Dendritic cell treated with granulocyte-macrophage colony-stimulating factor and Interleukin-4, amounts not matched to agents 40 ng/mL and 50 ng/mL, for 4 days (primary cell): ENCODE results near the gene PRKAG3.

Experiments
- H3K27ac Mint-ChIP-seq: one replicate; pipeline ENCODE4 v1.8.0; 2022; ENCODE audit warnings: mild to moderate bottlenecking, mixed read lengths
- H3K27me3 Mint-ChIP-seq: one replicate; pipeline ENCODE4 v1.8.0; 2022; ENCODE audit warnings: mild to moderate bottlenecking, mixed read lengths
- H3K36me3 Mint-ChIP-seq: one replicate; pipeline ENCODE4 v1.8.0; 2022; ENCODE audit warnings: low read depth, mixed read lengths
- H3K4me1 Mint-ChIP-seq: one replicate; pipeline ENCODE4 v1.8.0; 2022; ENCODE audit warnings: low read depth, mixed read lengths
- H3K4me3 Mint-ChIP-seq: one replicate; pipeline ENCODE4 v1.8.0; 2022; ENCODE audit warnings: mild to moderate bottlenecking, moderate library complexity, mixed read lengths
- H3K9me3 Mint-ChIP-seq: one replicate; pipeline ENCODE4 v1.8.0; 2022; ENCODE audit warnings: mixed read lengths
- intact Hi-C: fragments of 100-400 bp; cut with micrococcal nuclease; formaldehyde crosslinking; loops from one replicate; pipeline ENCODE4 v1.15.0; 2022

PRKAG3 gene

GRCh38 chr2:218809515-218809914 is 22.1 kb downstream of the PRKAG3 start:
- Mint-ChIP-seq H3K36me3 (peaks cover 16% of the 10 kb centered on the region), H3K27ac (no peak overlapping the region), H3K4me3 (no peak overlapping the region), H3K27me3 (peaks cover 11% of the 10 kb centered on the region), H3K4me1 (peaks cover 34% of the 10 kb centered on the region), H3K9me3 (peaks cover 9% of the 10 kb centered on the region)
- intact Hi-C loops, result no loop called here

DNA sequence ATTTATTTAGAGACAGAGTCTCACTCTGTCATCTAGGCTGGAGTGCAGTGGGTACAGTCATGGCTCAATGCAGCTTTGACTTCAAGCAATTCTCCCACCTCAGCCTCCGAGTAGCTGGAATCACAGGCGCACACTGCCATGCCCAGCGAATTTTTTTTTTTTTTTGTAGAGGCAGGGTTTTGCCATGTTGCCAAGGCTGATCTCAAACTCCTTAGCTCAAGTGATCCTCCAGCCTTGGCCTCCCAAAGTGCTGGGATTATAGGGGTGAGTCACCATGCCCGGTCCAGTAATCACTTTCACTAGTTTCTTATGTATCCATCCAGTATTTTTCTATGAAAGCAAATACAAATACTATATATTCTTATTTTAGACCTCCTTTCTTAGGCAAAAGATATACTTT is 24.0 kb downstream of the PRKAG3 start:
- intact Hi-C loops, result no loop called here

GRCh38 chr2:218806346-218806978 is 25.1 kb downstream of the PRKAG3 start:
- H3K27me3 Mint-ChIP-seq, result peaks cover 2% of the 10 kb centered on the region
- H3K9me3 Mint-ChIP-seq, result peaks cover 9% of the 10 kb centered on the region
- H3K4me3 Mint-ChIP-seq, result no peak overlapping the region
- peak overlapping the region; percentile 67 for H3K27ac Mint-ChIP-seq
- H3K36me3 Mint-ChIP-seq, result no peaks in the 10 kb centered on the region
- peaks cover 28% of the 10 kb centered on the region for H3K4me1 Mint-ChIP-seq
- intact Hi-C loops, result no loop called here

More for the DNA sequence above, 24.0 kb downstream of the PRKAG3 start:
- Mint-ChIP-seq H3K27me3 (peaks cover 3% of the 10 kb centered on the region), H3K36me3 (peaks cover 4% of the 10 kb centered on the region), H3K4me3 (no peak overlapping the region), H3K9me3 (peaks cover 9% of the 10 kb centered on the region), H3K4me1 (peaks cover 24% of the 10 kb centered on the region), H3K27ac (no peak overlapping the region)

GRCh38 chr2:218805627-218806026 is 26.0 kb downstream of the PRKAG3 start:
- H3K27ac Mint-ChIP-seq, result peak overlapping the region; percentile 67
- peaks cover 22% of the 10 kb centered on the region for H3K4me1 Mint-ChIP-seq
- peaks cover 2% of the 10 kb centered on the region for H3K27me3 Mint-ChIP-seq

GRCh38 chr2:218804817-218805216 is 26.8 kb downstream of the PRKAG3 start:
- Mint-ChIP-seq H3K4me1 (peaks cover 22% of the 10 kb centered on the region), H3K9me3 (peaks cover 9% of the 10 kb centered on the region), H3K27ac (no peak overlapping the region), H3K36me3 (no peaks in the 10 kb centered on the region), H3K27me3 (peaks cover 5% of the 10 kb centered on the region), H3K4me3 (no peak overlapping the region)
- intact Hi-C loops, result no loop called here

More at GRCh38 chr2:218805627-218806026, 26.0 kb downstream of the PRKAG3 start:
- Mint-ChIP-seq H3K36me3 (no peaks in the 10 kb centered on the region), H3K9me3 (peaks cover 9% of the 10 kb centered on the region), H3K4me3 (no peak overlapping the region)
- intact Hi-C loops, result no loop called here

DNA sequence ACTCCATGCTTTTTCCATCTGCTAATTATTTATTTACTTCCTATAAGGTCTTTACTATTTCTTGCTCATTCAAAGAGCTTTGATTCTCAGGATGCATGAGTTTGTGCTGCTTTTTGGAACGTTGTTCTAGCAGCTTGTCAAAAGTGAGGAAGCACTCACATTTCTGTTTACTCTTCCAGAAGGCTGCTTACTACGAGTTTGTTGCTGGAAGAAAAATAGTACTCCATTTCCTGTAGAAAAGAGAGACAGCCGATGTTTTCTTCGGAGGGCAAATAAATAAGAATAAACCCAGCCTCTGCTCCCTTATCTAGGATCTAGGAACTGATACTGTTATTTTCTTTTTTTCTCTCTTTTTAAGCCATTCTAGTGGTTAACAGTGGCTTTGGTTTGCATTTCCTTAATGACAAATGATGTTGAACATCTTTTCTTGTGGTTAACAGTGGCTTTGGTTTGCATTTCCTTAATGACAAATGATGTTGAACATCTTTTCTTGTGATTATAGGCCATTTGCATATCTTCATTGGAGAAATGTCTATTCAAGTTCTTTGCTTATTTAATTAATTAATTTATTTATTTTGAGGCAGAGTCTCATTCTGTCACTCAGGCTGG is 29.1 kb downstream of the PRKAG3 start:
- Mint-ChIP-seq H3K27me3 (peaks cover 24% of the 10 kb centered on the region), H3K4me1 (peaks cover 22% of the 10 kb centered on the region), H3K4me3 (no peak overlapping the region), H3K9me3 (peaks cover 9% of the 10 kb centered on the region), H3K36me3 (no peaks in the 10 kb centered on the region), H3K27ac (no peak overlapping the region)
- intact Hi-C loops, result no loop called here

DNA sequence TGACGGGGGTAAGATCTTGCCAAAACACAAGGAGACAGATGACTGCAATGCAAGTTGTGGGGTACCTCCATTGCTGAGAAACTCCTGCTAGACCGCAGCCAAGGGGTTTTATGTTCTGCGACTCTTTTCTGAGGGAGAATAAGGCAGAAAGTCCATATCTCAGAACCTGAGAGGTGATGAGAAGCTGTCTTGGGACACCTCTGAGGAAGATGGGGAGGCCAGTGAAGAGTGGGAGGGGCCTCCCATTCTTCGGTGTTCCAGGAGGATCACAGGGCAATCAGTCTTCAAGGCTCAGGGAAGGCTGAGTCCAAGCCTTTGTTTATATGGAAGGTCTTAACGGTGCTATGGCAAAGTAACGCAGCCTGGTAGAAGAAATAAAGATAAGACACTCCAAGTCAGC is 31.6 kb downstream of the PRKAG3 start:
- Mint-ChIP-seq H3K4me3 (no peak overlapping the region), H3K9me3 (peaks cover 3% of the 10 kb centered on the region), H3K36me3 (no peaks in the 10 kb centered on the region), H3K27me3 (peaks cover 27% of the 10 kb centered on the region), H3K4me1 (peaks cover 7% of the 10 kb centered on the region), H3K27ac (no peak overlapping the region)
- intact Hi-C loops, result no loop called here

- Mint-ChIP-seq H3K4me1 (peaks cover 6% of the 10 kb centered on the region), H3K27me3 (peaks cover 30% of the 10 kb centered on the region), H3K27ac (no peak overlapping the region), H3K9me3 (no peaks in the 10 kb centered on the region), H3K36me3 (no peaks in the 10 kb centered on the region), H3K4me3 (no peak overlapping the region)
- intact Hi-C loops, result no loop called here
Measured at GRCh38 chr2:218798767-218799504, 32.7 kb downstream of the PRKAG3 start.

- Mint-ChIP-seq H3K27ac (no peak overlapping the region), H3K36me3 (no peaks in the 10 kb centered on the region), H3K27me3 (peaks cover 30% of the 10 kb centered on the region), H3K4me1 (no peaks in the 10 kb centered on the region), H3K9me3 (no peaks in the 10 kb centered on the region), H3K4me3 (no peak overlapping the region)
- intact Hi-C loops, result no loop called here
Measured at GRCh38 chr2:218796691-218797090, 34.9 kb downstream of the PRKAG3 start.

GRCh38 chr2:218792433-218792832 is 39.2 kb downstream of the PRKAG3 start:
- no peak overlapping the region for H3K27ac Mint-ChIP-seq
- peaks cover 5% of the 10 kb centered on the region for H3K9me3 Mint-ChIP-seq
- H3K4me1 Mint-ChIP-seq, result no peaks in the 10 kb centered on the region
- peaks cover 8% of the 10 kb centered on the region for H3K27me3 Mint-ChIP-seq
- intact Hi-C loops, result no loop called here
- H3K36me3 Mint-ChIP-seq, result no peaks in the 10 kb centered on the region
- H3K4me3 Mint-ChIP-seq, result no peak overlapping the region

- peaks cover 4% of the 10 kb centered on the region for H3K27me3 Mint-ChIP-seq
Measured at GRCh38 chr2:218788529-218789255, 42.9 kb downstream of the PRKAG3 start.

DNA sequence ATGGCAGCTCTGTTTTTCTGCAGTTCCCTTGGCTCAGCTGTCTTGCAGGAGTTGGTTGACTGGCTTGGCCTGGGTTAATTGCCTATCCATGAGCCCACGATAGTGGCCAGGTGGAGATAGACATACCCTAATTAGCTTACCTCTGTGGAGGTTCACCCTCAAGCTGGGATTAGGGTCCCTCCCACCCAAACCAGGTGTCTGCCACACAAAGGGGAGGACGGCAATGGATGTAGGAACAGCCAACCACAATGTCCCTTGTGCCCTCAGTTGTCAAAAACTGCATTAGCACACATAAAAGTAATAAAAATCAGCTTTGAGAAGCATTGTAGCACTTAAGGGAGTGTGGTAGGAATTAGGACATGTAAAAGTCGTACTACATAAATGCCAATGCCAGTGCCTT is 45.5 kb downstream of the PRKAG3 start:
- no peak overlapping the region for H3K27ac Mint-ChIP-seq

More at GRCh38 chr2:218788529-218789255, 42.9 kb downstream of the PRKAG3 start:
- Mint-ChIP-seq H3K4me1 (peaks cover 4% of the 10 kb centered on the region), H3K9me3 (peaks cover 5% of the 10 kb centered on the region), H3K36me3 (no peaks in the 10 kb centered on the region), H3K27ac (no peak overlapping the region), H3K4me3 (no peak overlapping the region)
- intact Hi-C loops, result loop anchor here (10.0 kb wide), 1 partner anchor 54 kb away; no protein-coding TSS in a partner anchor

DNA sequence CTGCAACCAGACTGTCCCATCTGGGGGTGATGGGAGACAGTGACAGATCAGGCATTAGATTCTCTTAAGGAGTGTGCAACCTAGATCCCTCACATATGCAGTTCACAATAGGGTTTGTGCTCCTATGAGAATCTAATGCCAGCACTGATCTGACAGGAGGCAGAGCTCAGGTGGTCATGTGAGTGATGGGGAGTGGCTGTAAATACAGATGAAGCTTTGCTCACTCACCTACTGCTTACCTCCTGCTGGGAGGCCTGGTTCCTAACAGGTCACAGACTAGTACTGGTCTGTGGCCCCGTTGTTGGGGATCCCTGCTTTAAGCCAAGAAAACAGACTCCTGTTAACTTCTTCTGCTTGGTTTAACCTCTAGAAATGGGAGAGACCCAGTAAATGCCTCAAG is 46.5 kb downstream of the PRKAG3 start:
- H3K36me3 Mint-ChIP-seq, result no peaks in the 10 kb centered on the region
- H3K27ac Mint-ChIP-seq, result no peak overlapping the region
- no peak overlapping the region for H3K4me3 Mint-ChIP-seq
- H3K9me3 Mint-ChIP-seq, result peaks cover 5% of the 10 kb centered on the region
- H3K27me3 Mint-ChIP-seq, result peaks cover 15% of the 10 kb centered on the region
- intact Hi-C loops, result loop anchor here (10.0 kb wide), 1 partner anchor 50 kb away; no protein-coding TSS in a partner anchor
- H3K4me1 Mint-ChIP-seq, result peaks cover 23% of the 10 kb centered on the region

More for the DNA sequence above, 45.5 kb downstream of the PRKAG3 start:
- Mint-ChIP-seq H3K36me3 (no peaks in the 10 kb centered on the region), H3K27me3 (peaks cover 9% of the 10 kb centered on the region), H3K4me3 (no peak overlapping the region), H3K9me3 (peaks cover 5% of the 10 kb centered on the region), H3K4me1 (peaks cover 16% of the 10 kb centered on the region)
- intact Hi-C loops, result loop anchor here (10.0 kb wide), 1 partner anchor 51 kb away; no protein-coding TSS in a partner anchor
